ENCODE data around the gene PIGW. TPM values are rescaled to one million over a fixed set of nuclear protein-coding genes. Genes with fewer than 3 reads are reported as not detected.

The PIGW gene
- total RNA-seq, 1 experiment from 2014 or later: 8.0 TPM

DNA sequence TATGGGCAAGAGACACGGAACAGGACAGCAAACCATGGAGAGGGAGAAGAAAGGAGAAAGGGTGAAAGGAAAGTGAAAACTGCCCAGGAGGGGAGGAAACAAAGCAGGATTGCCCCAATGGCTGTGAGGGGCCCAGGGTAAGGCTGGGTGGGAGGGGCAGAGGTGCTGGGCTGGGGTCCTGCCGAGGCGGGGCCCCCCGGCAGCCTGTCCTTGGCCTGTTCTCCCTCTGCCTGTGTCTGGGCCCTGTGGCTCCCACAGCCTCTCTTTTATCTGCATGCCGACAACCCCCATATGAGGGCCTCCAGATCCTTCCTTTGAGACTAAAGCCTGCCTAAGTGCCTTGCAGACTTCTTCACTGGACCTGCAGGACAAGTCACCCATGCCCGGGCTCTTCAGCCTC lies 32.8 kb upstream of the PIGW start:
- Histone ChIP-seq H3K9me3 (ENCODE audit: insufficient read depth, low read depth) (no peaks in the 10 kb centered on the region), H3K36me3 (ENCODE audit: low read depth) (peaks cover 4% of the 10 kb centered on the region; the same call in 1 of the 2 replicates), H3F3A (ENCODE audit: insufficient read depth, low read depth) (peaks cover 4% of the 10 kb centered on the region; the same call in 1 of the 2 replicates), H3K27me3 (ENCODE audit: insufficient read depth, low read depth) (no peaks in the 10 kb centered on the region), H3K79me2 (ENCODE audit: low read depth) (no peaks in the 10 kb centered on the region), H3K4me3 (no peak overlapping the region), H3K4me2 (no peak overlapping the region), H4K20me1 (ENCODE audit: insufficient read depth) (no peaks in the 10 kb centered on the region; the same call in 1 of the 2 replicates), H2AFZ (no peak overlapping the region), H3K4me1 (replicated peaks; ENCODE audit: insufficient read depth) (no peaks in the 10 kb centered on the region), H3K27ac (no peak overlapping the region), H3K9me2 (ENCODE audit: insufficient read depth) (no peaks in the 10 kb centered on the region)
- POLR2A ChIA-PET (ENCODE audit: unreplicated experiment): no interaction called here
- CTCF ChIA-PET: no interaction called here
- BruUV-seq (replicated peaks): no TSS peak
- no peak for DNase-seq
- TF ChIP-seq EZH2 (IDR thresholded peaks at IDR 0.05; ENCODE audit: low read depth): no peak
- TF ChIP-seq, protein P1, sequence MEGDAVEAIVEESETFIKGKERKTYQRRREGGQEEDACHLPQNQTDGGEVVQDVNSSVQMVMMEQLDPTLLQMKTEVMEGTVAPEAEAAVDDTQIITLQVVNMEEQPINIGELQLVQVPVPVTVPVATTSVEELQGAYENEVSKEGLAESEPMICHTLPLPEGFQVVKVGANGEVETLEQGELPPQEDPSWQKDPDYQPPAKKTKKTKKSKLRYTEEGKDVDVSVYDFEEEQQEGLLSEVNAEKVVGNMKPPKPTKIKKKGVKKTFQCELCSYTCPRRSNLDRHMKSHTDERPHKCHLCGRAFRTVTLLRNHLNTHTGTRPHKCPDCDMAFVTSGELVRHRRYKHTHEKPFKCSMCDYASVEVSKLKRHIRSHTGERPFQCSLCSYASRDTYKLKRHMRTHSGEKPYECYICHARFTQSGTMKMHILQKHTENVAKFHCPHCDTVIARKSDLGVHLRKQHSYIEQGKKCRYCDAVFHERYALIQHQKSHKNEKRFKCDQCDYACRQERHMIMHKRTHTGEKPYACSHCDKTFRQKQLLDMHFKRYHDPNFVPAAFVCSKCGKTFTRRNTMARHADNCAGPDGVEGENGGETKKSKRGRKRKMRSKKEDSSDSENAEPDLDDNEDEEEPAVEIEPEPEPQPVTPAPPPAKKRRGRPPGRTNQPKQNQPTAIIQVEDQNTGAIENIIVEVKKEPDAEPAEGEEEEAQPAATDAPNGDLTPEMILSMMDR (conservative IDR thresholded peaks at IDR 0.05): no peak
- intact Hi-C loops (cut with micrococcal nuclease; ENCODE audit: unreplicated experiment): no loop called here

DNA sequence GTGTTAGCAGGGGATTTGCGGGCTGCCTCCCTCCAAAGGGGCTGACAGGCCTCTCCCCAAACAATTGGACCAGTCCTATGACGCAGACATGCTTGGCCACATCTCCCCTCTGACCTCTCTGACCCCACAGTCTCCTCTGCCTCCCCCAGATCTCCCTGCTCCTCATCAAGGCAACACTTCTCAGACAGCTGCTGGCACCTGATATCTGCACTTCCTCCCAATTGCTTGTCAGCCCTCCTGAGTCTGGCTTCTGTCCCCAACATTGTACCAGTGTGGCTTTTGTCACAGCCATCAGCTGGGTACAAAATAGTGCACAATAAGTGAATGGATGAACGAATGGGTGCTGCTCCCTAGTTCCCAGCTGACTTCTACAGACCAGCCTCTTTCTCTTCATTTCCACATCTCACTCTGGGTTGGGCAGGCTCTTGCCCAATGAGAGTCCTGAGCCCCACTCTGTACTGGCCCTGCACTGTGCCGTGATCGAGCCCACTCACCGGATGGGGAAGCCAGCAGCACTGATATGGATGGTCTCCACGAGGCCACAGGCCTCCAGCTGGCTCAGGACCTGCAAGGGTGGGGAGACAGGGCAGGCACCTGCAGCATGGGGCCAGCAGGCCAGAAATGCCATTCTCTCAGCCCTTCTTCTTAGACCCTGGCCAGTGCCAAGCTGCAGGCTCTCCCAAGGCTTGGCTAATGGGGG lies 31.2 kb upstream of the PIGW start:
- no peaks in the 10 kb centered on the region for H3K79me2 ChIP-seq (ENCODE audit: low read depth)
- H3K27me3 ChIP-seq (ENCODE audit: insufficient read depth, low read depth): no peaks in the 10 kb centered on the region
- H4K20me1 ChIP-seq (ENCODE audit: insufficient read depth): no peaks in the 10 kb centered on the region
- no peak for TF ChIP-seq EZH2 (IDR thresholded peaks at IDR 0.05; ENCODE audit: low read depth)
- TF ChIP-seq, protein P1 (conservative IDR thresholded peaks at IDR 0.05): no peak
- intact Hi-C loops (cut with micrococcal nuclease; ENCODE audit: unreplicated experiment): no loop called here
- DNase-seq: no peak
- no peaks in the 10 kb centered on the region for H3K9me2 ChIP-seq (ENCODE audit: insufficient read depth)
- ChIA-PET POLR2A (ENCODE audit: unreplicated experiment) (no interaction called here), CTCF (no interaction called here)
- peaks cover 9% of the 10 kb centered on the region; the same call in 1 of the 2 replicates for H3K36me3 ChIP-seq (ENCODE audit: low read depth)
- H3K4me1 ChIP-seq (replicated peaks; ENCODE audit: insufficient read depth): no peaks in the 10 kb centered on the region
- H3K27ac ChIP-seq: no peak overlapping the region
- no peak overlapping the region for H2AFZ ChIP-seq
- H3K9me3 ChIP-seq (ENCODE audit: insufficient read depth, low read depth): no peaks in the 10 kb centered on the region
- no peaks in the 10 kb centered on the region for H3F3A ChIP-seq (ENCODE audit: insufficient read depth, low read depth)
- no peak overlapping the region for H3K4me2 ChIP-seq
- BruUV-seq (replicated peaks): no TSS peak
- no peak overlapping the region for H3K4me3 ChIP-seq

DNA sequence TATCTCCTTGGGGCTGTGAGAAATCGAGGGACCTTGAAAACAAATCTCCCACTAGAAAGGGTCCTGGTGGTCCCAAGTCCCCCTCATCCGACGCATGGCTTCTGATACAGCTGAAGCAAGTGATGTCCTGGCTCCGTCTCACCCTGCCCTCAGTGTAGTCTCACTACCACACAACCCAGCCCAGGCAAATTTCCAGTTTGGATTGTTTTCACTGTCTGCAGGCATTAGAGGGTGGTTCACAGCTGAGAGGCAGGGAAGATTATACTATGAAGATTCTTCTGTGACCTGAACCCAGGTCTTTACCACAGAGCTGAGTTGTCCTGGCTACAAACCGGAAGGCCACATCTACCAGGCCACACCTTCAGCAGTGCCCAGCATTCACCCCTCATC lies 30.6 kb upstream of the PIGW start:
- intact Hi-C loops (cut with micrococcal nuclease; ENCODE audit: unreplicated experiment): no loop called here
- Histone ChIP-seq H3K9me2 (ENCODE audit: insufficient read depth) (no peaks in the 10 kb centered on the region), H3K4me1 (replicated peaks; ENCODE audit: insufficient read depth) (no peaks in the 10 kb centered on the region), H4K20me1 (ENCODE audit: insufficient read depth) (no peaks in the 10 kb centered on the region), H3K4me2 (no peak overlapping the region), H3K79me2 (ENCODE audit: low read depth) (no peaks in the 10 kb centered on the region), H3K4me3 (no peak overlapping the region), H3K27me3 (ENCODE audit: insufficient read depth, low read depth) (no peaks in the 10 kb centered on the region), H3K9me3 (ENCODE audit: insufficient read depth, low read depth) (no peaks in the 10 kb centered on the region), H3K36me3 (ENCODE audit: low read depth) (peaks cover 9% of the 10 kb centered on the region; the same call in 1 of the 2 replicates), H3F3A (ENCODE audit: insufficient read depth, low read depth) (no peaks in the 10 kb centered on the region), H2AFZ (no peak overlapping the region), H3K27ac (no peak overlapping the region)
- ChIA-PET CTCF (no interaction called here), POLR2A (ENCODE audit: unreplicated experiment) (no interaction called here)
- DNase-seq: no peak
- no TSS peak for BruUV-seq (replicated peaks)
- no peak for TF ChIP-seq EZH2 (IDR thresholded peaks at IDR 0.05; ENCODE audit: low read depth)
- TF ChIP-seq, protein P1 (conservative IDR thresholded peaks at IDR 0.05): no peak
